CD4-positive, alpha-beta memory T cell (primary cell): ENCODE measurements around the gene ZBTB20. TPM values are rescaled to one million over a fixed set of nuclear protein-coding genes. Genes with fewer than 3 reads are reported as not detected.
A peak's percentile ranks its signal among the peaks of the same experiment; 100 is the strongest.

Experiments used
- CTCF ChIA-PET: fragments of 350-600 bp; sonication (Branson Sonifier 250); formaldehyde crosslinking; loops from one replicate; lab custom pipeline; 2021; ENCODE audit warnings: inconsistent platforms; ENCODE audit not compliant: partially characterized antibody; lab: Charles Lee
- POLR2A ChIA-PET: fragments of 350-600 bp; sonication (Branson Sonifier 250); formaldehyde crosslinking; loops from one replicate; lab custom pipeline; 2021; ENCODE audit not compliant: partially characterized antibody; lab: Charles Lee
- DNase-seq, 5 donors: peaks; one replicate each; pipeline versions ENCODE4 v3.0.0 to v3.0.0-alpha.2; 2020 to 2022; ENCODE audit warnings: mixed read lengths in 1 of 5
- H3K27ac ChIP-seq: one replicate; pipeline ENCODE4 v1.7.0; 2013; ENCODE audit warnings: low read depth, low read length
- H3K27me3 ChIP-seq: 2 replicates; pipeline ENCODE4 v1.7.0; 2013; ENCODE audit warnings: mild to moderate bottlenecking, low read length, moderate library complexity; ENCODE audit not compliant: insufficient read depth
- H3K36me3 ChIP-seq: 2 replicates; pipeline ENCODE4 v1.7.0; 2013; ENCODE audit warnings: mild to moderate bottlenecking, low read length, moderate library complexity; ENCODE audit not compliant: insufficient read depth
- H3K4me1 ChIP-seq: 2 replicates; pipeline ENCODE4 v1.7.0; 2013; ENCODE audit warnings: mild to moderate bottlenecking, low read length, moderate library complexity; ENCODE audit not compliant: insufficient read depth
- H3K4me3 ChIP-seq, 2 donors: one replicate each; pipeline ENCODE4 v1.7.0; 2013; ENCODE audit warnings: low read length in 2 of 2, mild to moderate bottlenecking in 1 of 2
- H3K9me3 ChIP-seq, 2 donors: one replicate each; pipeline ENCODE4 v1.7.0; 2013; ENCODE audit warnings: low read length in 2 of 2, control low read depth in 1 of 2; ENCODE audit not compliant: control insufficient read depth in 1 of 2
- H3K27ac Mint-ChIP-seq, 7 donors: one replicate each; pipeline ENCODE4 v1.8.0; 2020 to 2021; ENCODE audit warnings: mixed read lengths in 7 of 7, mild to moderate bottlenecking in 6 of 7, inconsistent platforms in 3 of 7, moderate library complexity in 3 of 7
- H3K27me3 Mint-ChIP-seq, 2 donors: one replicate each; pipeline ENCODE4 v1.8.0; 2020 to 2021; ENCODE audit warnings: mixed read lengths in 2 of 2
- H3K36me3 Mint-ChIP-seq, 2 donors: one replicate each; pipeline ENCODE4 v1.8.0; 2020 to 2021; ENCODE audit warnings: mixed read lengths in 2 of 2, inconsistent platforms in 1 of 2, mild to moderate bottlenecking in 1 of 2
- H3K4me1 Mint-ChIP-seq, 4 donors: one replicate each; pipeline ENCODE4 v1.8.0; 2020 to 2021; ENCODE audit warnings: mixed read lengths in 4 of 4, mild to moderate bottlenecking in 1 of 4
- H3K4me3 Mint-ChIP-seq, 8 donors: one replicate each; pipeline ENCODE4 v1.8.0; 2020 to 2021; ENCODE audit warnings: mixed read lengths in 8 of 8, mild to moderate bottlenecking in 7 of 8, moderate library complexity in 6 of 8, inconsistent platforms in 3 of 8
- H3K9me3 Mint-ChIP-seq, 8 donors: one replicate each; pipeline ENCODE4 v1.8.0; 2020 to 2021; ENCODE audit warnings: mixed read lengths in 8 of 8, mild to moderate bottlenecking in 5 of 8, inconsistent platforms in 3 of 8, moderate library complexity in 1 of 8
- intact Hi-C: fragments of 100-400 bp; cut with micrococcal nuclease; formaldehyde crosslinking; loops from one replicate; pipeline ENCODE4 v1.15.1; 2023
- polyA plus RNA-seq, 2 donors: library from polyadenylated mRNA; unstranded; fragments of 300-500 nt; fragmentation: Illumina TruSeq; gene quantifications; one replicate each; pipeline ENCODE4 v1.2.3, GENCODE V29; 2021
- total RNA-seq, 2 experiments: library from RNA; stranded (reverse); gene quantifications; one replicate each; pipeline ENCODE4 v1.2.3, GENCODE V29; 2021

Gene ZBTB20
- total and polyA plus RNA-seq, 4 experiments from 2014 or later = 21.9 to 58.4 (median 41.4) TPM

DNA sequence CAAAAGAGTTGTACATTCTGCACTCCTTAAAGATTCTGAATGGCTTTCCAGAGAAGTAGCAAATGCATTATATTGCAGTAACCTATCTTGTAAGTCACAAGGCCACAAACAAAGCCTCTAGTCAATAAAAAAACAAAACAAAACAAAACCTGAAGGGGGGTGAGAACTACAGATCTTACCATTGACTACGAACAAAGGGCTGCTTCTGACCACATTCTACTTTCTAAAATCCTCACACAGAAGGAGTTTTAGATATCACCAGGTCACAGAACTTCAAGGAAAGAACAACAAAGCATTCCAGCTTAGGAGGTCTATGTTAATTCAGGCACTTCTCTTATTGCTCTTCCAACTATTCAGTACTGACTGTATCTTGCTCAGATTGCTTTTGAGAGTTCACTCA lies 343.0 kb downstream of the ZBTB20 start:
- Mint-ChIP-seq H3K4me3 (no peak overlapping the region), H3K27ac (peak overlapping the region in 1 of 7 donors; percentile 4), H3K9me3 (no peaks in the 10 kb centered on the region), H3K36me3 (peaks cover 12 to 35% of the 10 kb centered on the region in 2 donors), H3K27me3 (no peaks in the 10 kb centered on the region), H3K4me1 (peaks cover 9 to 18% (median 11%) of the 10 kb centered on the region in 4 donors)
- no peak for DNase-seq
- Histone ChIP-seq H3K36me3 (no peaks in the 10 kb centered on the region), H3K4me3 (no peak overlapping the region), H3K27ac (no peak overlapping the region), H3K9me3 (no peaks in the 10 kb centered on the region), H3K27me3 (no peaks in the 10 kb centered on the region), H3K4me1 (no peaks in the 10 kb centered on the region)
- POLR2A ChIA-PET = no interaction called here
- intact Hi-C loops = no loop called here
- CTCF ChIA-PET = no interaction called here

DNA sequence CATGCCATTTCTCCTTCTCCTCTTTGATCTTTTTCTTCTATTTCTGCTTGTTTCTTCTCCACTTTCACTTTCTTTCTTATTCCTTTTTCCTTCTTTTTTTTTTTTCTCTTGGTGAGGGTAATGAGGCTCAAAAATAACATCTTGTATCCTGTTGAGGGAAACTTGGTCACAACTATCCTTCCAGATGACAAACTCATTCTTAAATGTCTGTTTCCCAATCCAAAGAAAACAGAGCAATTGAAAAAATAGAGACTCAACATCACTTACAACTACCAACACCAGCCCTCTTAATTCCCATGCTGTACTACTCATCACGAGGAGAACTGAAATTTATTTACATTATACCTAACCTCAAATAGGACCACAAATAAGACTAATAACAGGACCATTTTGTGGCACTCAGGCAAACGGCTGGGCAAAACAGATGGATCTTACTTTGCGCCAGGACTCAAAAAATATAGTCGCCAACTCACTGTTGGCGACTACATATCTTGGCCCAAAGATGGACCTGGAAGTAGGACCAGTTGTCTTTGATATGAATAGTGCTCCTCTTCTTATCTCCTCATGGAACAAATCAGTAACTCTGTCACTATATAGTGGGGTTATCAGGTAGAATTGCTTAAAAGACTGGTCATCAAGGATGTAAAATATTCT lies 343.9 kb downstream of the ZBTB20 start:
- DNase-seq = no peak
- Mint-ChIP-seq H3K27ac (peak overlapping the region in 1 of 7 donors; percentile 10), H3K4me1 (peaks cover 9 to 18% (median 11%) of the 10 kb centered on the region in 4 donors), H3K4me3 (no peak overlapping the region), H3K27me3 (no peaks in the 10 kb centered on the region), H3K36me3 (peaks cover 12 to 32% of the 10 kb centered on the region in 2 donors), H3K9me3 (no peaks in the 10 kb centered on the region)
- CTCF ChIA-PET = no interaction called here
- POLR2A ChIA-PET = no interaction called here
- H3K27me3 ChIP-seq = no peaks in the 10 kb centered on the region
- intact Hi-C loops = no loop called here
- H3K27ac ChIP-seq = no peak overlapping the region
- no peaks in the 10 kb centered on the region for H3K9me3 ChIP-seq
- no peak overlapping the region for H3K4me3 ChIP-seq
- H3K4me1 ChIP-seq = no peaks in the 10 kb centered on the region
- no peaks in the 10 kb centered on the region for H3K36me3 ChIP-seq

DNA sequence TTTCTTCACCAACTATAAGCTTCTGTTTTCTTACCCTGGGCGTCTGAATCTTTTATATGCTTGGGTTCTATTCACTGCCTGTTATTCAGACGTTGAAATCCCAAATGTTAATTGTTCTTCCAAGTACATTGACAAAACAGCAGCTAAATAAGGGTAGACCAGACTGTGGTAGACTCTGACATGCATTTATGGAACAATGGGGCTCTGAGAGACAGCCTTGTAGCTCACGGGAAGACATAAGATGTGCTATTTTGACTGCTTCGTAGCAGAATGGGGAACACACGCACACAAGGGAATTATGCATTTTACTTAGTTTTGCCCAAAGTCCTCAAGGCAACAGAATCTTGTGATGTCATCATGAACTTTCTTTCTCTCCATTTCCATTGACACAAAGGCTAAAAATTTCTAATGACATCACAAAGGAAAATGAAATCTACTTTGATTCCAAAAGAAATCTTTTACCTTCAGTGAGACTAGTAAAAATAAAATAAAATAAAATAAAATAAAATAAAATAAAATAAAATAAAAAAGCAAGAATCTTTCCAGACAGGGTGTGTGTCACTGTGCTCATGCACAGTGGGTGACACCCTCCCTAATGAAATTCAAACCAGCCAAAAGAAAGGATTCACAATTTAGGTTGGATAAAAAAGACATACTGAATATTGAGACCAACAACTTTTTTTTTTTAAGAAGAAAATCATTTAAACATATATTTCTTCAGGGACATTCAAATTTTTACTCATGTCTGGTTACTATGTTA lies 346.6 kb downstream of the ZBTB20 start:
- Histone ChIP-seq H3K4me3 (no peak overlapping the region), H3K9me3 (no peaks in the 10 kb centered on the region), H3K27ac (no peak overlapping the region), H3K4me1 (no peaks in the 10 kb centered on the region), H3K27me3 (no peaks in the 10 kb centered on the region), H3K36me3 (no peaks in the 10 kb centered on the region)
- Mint-ChIP-seq H3K27ac (no peak overlapping the region), H3K9me3 (no peaks in the 10 kb centered on the region), H3K36me3 (peaks cover 13 to 41% of the 10 kb centered on the region in 2 donors), H3K27me3 (no peaks in the 10 kb centered on the region), H3K4me1 (peaks cover 9 to 16% (median 13%) of the 10 kb centered on the region in 4 donors), H3K4me3 (no peak overlapping the region)
- ChIA-PET POLR2A (interaction anchor here (1.3 kb wide), 1 partner anchor 11 kb away, joined by 3 read pairs; no protein-coding TSS in a partner anchor), CTCF (no interaction called here)
- DNase-seq = no peak
- intact Hi-C loops = no loop called here

DNA sequence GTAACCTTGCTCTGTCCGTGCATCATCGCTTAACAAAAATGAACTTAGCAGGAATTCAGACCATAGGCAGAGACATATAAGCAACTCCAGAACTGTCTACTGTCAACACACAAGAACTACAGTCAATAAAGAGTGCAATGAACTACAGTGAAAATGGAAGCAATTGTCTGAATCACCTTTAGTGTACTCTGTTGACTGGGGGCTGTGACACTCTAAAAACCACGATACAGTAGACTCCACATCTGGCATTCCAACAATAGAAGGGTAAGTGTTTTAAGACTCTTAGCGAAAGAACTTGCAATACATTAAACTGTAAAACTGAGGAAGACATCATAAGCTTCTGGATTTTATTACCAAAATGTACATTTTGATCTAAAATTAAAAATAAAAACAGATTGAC lies 347.3 kb downstream of the ZBTB20 start:
- intact Hi-C loops = no loop called here
- no peaks in the 10 kb centered on the region for H3K27me3 ChIP-seq
- H3K36me3 ChIP-seq = no peaks in the 10 kb centered on the region
- H3K4me1 ChIP-seq = no peaks in the 10 kb centered on the region
- Mint-ChIP-seq H3K4me1 (peaks cover 9 to 19% (median 14%) of the 10 kb centered on the region in 4 donors), H3K9me3 (no peaks in the 10 kb centered on the region), H3K27ac (no peak overlapping the region), H3K36me3 (peaks cover 13 to 41% of the 10 kb centered on the region in 2 donors), H3K4me3 (no peak overlapping the region), H3K27me3 (no peaks in the 10 kb centered on the region)
- H3K4me3 ChIP-seq = no peak overlapping the region
- no peaks in the 10 kb centered on the region for H3K9me3 ChIP-seq
- ChIA-PET CTCF (no interaction called here), POLR2A (interaction anchor here (1.3 kb wide), 1 partner anchor 11 kb away, joined by 3 read pairs; no protein-coding TSS in a partner anchor)
- H3K27ac ChIP-seq = no peak overlapping the region
- DNase-seq = no peak

DNA sequence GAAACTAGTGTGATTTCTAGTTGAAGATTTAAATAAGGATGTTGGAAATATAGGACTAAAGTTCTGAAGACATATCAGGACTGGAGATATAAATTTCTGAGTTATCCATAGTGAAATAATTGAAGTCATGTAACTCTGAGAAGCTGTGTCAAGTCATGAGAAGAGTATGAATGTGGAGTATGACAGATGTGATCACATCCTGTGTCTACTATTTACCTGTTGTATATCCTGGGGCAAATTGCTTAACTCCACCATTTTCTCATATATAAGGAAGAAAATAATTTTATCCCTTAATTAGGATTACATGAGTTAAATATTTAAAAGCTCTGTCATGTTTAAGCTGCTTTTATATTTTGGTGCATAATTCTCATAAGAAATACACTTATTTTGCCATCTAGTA lies 350.3 kb downstream of the ZBTB20 start:
- Histone ChIP-seq H3K9me3 (no peaks in the 10 kb centered on the region), H3K27me3 (no peaks in the 10 kb centered on the region), H3K27ac (no peak overlapping the region), H3K36me3 (no peaks in the 10 kb centered on the region), H3K4me1 (no peaks in the 10 kb centered on the region), H3K4me3 (no peak overlapping the region)
- no peak overlapping the region for H3K27ac Mint-ChIP-seq
- no peaks in the 10 kb centered on the region for H3K27me3 Mint-ChIP-seq
- H3K9me3 Mint-ChIP-seq = no peaks in the 10 kb centered on the region
- ChIA-PET CTCF (no interaction called here), POLR2A (no interaction called here)
- no peak overlapping the region for H3K4me3 Mint-ChIP-seq
- no peak for DNase-seq
- H3K36me3 Mint-ChIP-seq = peaks cover 13 to 41% of the 10 kb centered on the region in 2 donors
- H3K4me1 Mint-ChIP-seq = peaks cover 4 to 9% (median 4%) of the 10 kb centered on the region in 4 donors
- intact Hi-C loops = no loop called here

DNA sequence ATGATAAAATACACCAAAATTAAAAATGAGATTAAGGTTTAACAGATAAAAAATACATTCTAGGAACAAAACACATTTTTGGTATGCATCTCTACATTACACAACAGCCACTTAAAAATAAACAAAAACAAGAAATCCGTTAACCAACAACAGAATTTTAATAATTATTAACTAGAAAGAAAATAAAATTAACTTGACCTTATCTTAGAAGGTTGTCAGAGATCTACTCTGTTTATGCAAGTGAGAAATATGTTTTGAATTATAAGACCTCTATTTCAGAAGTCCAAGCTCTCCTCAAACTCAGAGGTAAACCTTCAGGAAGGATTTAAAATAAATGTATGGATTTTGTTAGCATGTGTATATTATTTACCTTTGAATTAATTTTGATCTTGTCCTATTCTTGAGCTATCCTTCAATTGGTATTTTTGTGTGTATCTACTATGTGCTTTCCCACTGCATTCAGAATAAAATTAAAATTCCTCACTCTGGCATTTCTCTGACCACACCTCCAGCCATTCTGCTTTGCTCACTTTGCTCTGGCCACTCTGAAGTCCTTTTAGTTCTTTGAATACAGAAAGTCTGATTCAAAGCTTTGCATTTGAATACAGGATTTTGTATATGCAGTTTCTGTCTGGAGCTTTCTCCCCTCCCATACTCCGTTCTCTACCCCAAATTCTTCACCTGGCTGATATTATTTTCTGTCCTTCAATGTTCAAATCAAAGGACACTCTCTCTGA lies 352.0 kb downstream of the ZBTB20 start:
- Mint-ChIP-seq H3K4me1 (peaks cover 4 to 11% (median 7%) of the 10 kb centered on the region in 4 donors), H3K4me3 (no peak overlapping the region), H3K36me3 (peaks cover 8 to 32% of the 10 kb centered on the region in 2 donors), H3K27ac (no peak overlapping the region), H3K27me3 (no peaks in the 10 kb centered on the region), H3K9me3 (no peaks in the 10 kb centered on the region)
- no peaks in the 10 kb centered on the region for H3K9me3 ChIP-seq
- no peaks in the 10 kb centered on the region for H3K4me1 ChIP-seq
- H3K36me3 ChIP-seq = no peaks in the 10 kb centered on the region
- CTCF ChIA-PET = no interaction called here
- POLR2A ChIA-PET = no interaction called here
- intact Hi-C loops = no loop called here
- no peak overlapping the region for H3K27ac ChIP-seq
- H3K27me3 ChIP-seq = no peaks in the 10 kb centered on the region
- no peak overlapping the region for H3K4me3 ChIP-seq
- no peak for DNase-seq
